ENCODE results near the gene GLI3.

The GLI3 gene

DNA sequence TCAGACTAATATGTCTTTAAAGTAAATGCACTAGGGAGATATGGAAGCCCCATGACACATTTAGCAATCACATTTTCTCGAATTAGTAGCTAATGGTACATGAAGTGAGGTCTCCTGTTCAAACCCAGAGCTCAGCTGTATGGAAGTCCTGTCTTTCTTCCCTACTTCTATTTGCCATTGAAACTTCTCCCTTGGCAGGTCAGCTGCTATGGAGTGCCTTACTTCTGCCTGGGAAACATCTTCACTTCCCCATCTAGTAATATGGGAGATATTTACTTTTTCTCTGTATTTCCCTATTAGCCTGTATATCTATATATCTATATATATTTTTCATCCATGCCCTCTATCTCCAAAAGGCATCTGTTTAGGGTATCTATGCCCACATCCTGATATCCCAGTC is 308.8 kb downstream of the GLI3 start:
- H3K14ac ChIP-seq (ENCODE audit: low read length): no peak overlapping the region

DNA sequence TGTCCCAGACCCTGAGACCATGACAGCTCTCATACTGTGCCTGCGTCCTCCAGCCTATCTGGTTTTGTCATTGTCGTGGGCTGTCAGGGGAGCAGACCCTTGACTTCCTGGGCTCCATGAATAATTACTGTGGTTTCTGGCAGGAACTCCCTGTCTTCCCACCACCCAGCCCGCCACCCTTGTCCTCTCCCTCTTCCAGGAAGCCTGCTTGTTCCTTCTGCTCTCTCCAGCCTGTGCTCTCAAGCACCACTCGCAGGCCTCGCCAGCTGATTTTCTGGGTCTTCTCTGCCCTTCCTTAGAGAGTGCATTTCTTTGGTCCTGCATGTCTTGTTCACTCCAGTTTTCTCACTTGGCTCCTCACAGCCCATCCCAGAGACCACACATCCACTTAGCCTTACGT is 309.6 kb downstream of the GLI3 start:
- Histone ChIP-seq H3K4me3 (ENCODE audit: low read depth, low read length) (no peak overlapping the region), H3K79me1 (ENCODE audit: low read length) (peaks cover 3% of the 10 kb centered on the region), H3K4me2 (ENCODE audit: low read length) (no peak overlapping the region), H4K12ac (ENCODE audit: low read depth, low read length) (no peak overlapping the region), H3K23ac (ENCODE audit: low read length) (no peak overlapping the region), H2BK12ac (ENCODE audit: low read length) (peak overlapping the region; percentile 33), H3K18ac (ENCODE audit: low read length) (no peak overlapping the region), H2AK5ac (ENCODE audit: low read length) (peak overlapping the region; percentile 9), H4K91ac (ENCODE audit: low read depth, low read length) (no peak overlapping the region), H2BK120ac (ENCODE audit: insufficient read depth, low read length, poor library complexity) (no peak overlapping the region), H2BK5ac (ENCODE audit: low read depth, low read length, poor library complexity) (no peak overlapping the region), H3K36me3 (ENCODE audit: control insufficient read depth in 1 of 2, insufficient read depth in 2 of 2, low read length in 2 of 2) (no peaks in the 10 kb centered on the region), H3K4me1 (ENCODE audit: control insufficient read depth in 1 of 2, insufficient read depth in 2 of 2, low read length in 2 of 2) (peaks cover 0 to 2% of the 10 kb centered on the region in 2 experiments), H3K27me3 (ENCODE audit: insufficient read depth, low read length) (no peaks in the 10 kb centered on the region), H3K9ac (ENCODE audit: low read length) (no peak overlapping the region), H3K14ac (ENCODE audit: low read length) (no peak overlapping the region), H2AFZ (ENCODE audit: insufficient read depth, low read length, poor library complexity) (peak overlapping the region; percentile 25), H3K27ac (ENCODE audit: low read depth, low read length) (no peak overlapping the region), H3K4ac (ENCODE audit: low read depth, low read length) (no peak overlapping the region), H3K9me3 (ENCODE audit: insufficient read depth, low read depth, low read length) (no peaks in the 10 kb centered on the region), H4K8ac (ENCODE audit: low read depth, low read length) (no peak overlapping the region), H3K79me2 (ENCODE audit: control insufficient read depth, insufficient read depth, low read length, poor library complexity) (no peaks in the 10 kb centered on the region)
- WGBS (ENCODE audit: extremely low coverage, insufficient coverage, insufficient read length): no CpG with 5 or more reads among the region's 6 CpGs
- DNase-seq: no peak

More for the DNA sequence above, 308.8 kb downstream of the GLI3 start:
- DNase-seq: no peak
- Histone ChIP-seq H3K4me2 (ENCODE audit: low read length) (no peak overlapping the region), H3K36me3 (ENCODE audit: control insufficient read depth in 1 of 2, insufficient read depth in 2 of 2, low read length in 2 of 2) (no peaks in the 10 kb centered on the region), H2BK5ac (ENCODE audit: low read depth, low read length, poor library complexity) (no peak overlapping the region), H3K23ac (ENCODE audit: low read length) (no peak overlapping the region), H3K27me3 (ENCODE audit: insufficient read depth, low read length) (no peaks in the 10 kb centered on the region), H2AFZ (ENCODE audit: insufficient read depth, low read length, poor library complexity) (no peak overlapping the region), H2AK5ac (ENCODE audit: low read length) (no peak overlapping the region), H3K79me2 (ENCODE audit: control insufficient read depth, insufficient read depth, low read length, poor library complexity) (no peaks in the 10 kb centered on the region), H4K91ac (ENCODE audit: low read depth, low read length) (no peak overlapping the region), H4K8ac (ENCODE audit: low read depth, low read length) (no peak overlapping the region), H3K4me3 (ENCODE audit: low read depth, low read length) (no peak overlapping the region), H4K12ac (ENCODE audit: low read depth, low read length) (no peak overlapping the region), H3K79me1 (ENCODE audit: low read length) (peaks cover 3% of the 10 kb centered on the region), H3K4ac (ENCODE audit: low read depth, low read length) (no peak overlapping the region), H2BK12ac (ENCODE audit: low read length) (no peak overlapping the region), H3K9me3 (ENCODE audit: insufficient read depth, low read depth, low read length) (no peaks in the 10 kb centered on the region), H3K4me1 (ENCODE audit: control insufficient read depth in 1 of 2, insufficient read depth in 2 of 2, low read length in 2 of 2) (peaks cover 0 to 2% of the 10 kb centered on the region in 2 experiments), H3K9ac (ENCODE audit: low read length) (no peak overlapping the region), H3K18ac (ENCODE audit: low read length) (no peak overlapping the region), H3K27ac (ENCODE audit: low read depth, low read length) (no peak overlapping the region), H2BK120ac (ENCODE audit: insufficient read depth, low read length, poor library complexity) (no peak overlapping the region)
- no CpG with 5 or more reads among the region's 1 CpG for WGBS (ENCODE audit: extremely low coverage, insufficient coverage, insufficient read length)

DNA sequence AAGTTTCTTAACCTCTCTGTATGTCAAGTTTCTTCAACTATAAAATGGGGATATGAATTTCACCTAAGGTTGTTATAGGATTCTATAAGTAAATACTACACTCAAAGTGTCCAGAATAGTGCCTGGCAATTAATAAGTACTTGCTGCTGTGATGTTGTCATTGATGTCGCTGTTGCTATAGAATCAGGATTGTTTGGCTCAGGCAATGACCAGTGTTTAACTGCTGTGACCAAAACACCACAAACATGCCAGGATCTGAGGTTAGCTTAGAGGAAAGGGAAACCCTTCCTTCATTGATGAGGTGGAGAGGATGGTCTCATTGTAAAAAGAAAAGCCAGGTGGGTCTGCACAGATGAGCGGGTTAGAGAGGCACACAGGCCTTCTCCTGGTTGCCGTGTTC is 311.1 kb downstream of the GLI3 start:
- Histone ChIP-seq H2AFZ (ENCODE audit: insufficient read depth, low read length, poor library complexity) (no peak overlapping the region), H3K36me3 (ENCODE audit: control insufficient read depth in 1 of 2, insufficient read depth in 2 of 2, low read length in 2 of 2) (no peaks in the 10 kb centered on the region), H2AK5ac (ENCODE audit: low read length) (no peak overlapping the region), H2BK12ac (ENCODE audit: low read length) (no peak overlapping the region), H2BK120ac (ENCODE audit: insufficient read depth, low read length, poor library complexity) (no peak overlapping the region), H3K4ac (ENCODE audit: low read depth, low read length) (no peak overlapping the region), H4K8ac (ENCODE audit: low read depth, low read length) (no peak overlapping the region), H3K27ac (ENCODE audit: low read depth, low read length) (no peak overlapping the region), H4K12ac (ENCODE audit: low read depth, low read length) (no peak overlapping the region), H3K23ac (ENCODE audit: low read length) (no peak overlapping the region), H3K18ac (ENCODE audit: low read length) (no peak overlapping the region), H3K4me3 (ENCODE audit: low read depth, low read length) (no peak overlapping the region), H3K79me1 (ENCODE audit: low read length) (peaks cover 3% of the 10 kb centered on the region), H3K79me2 (ENCODE audit: control insufficient read depth, insufficient read depth, low read length, poor library complexity) (no peaks in the 10 kb centered on the region), H3K27me3 (ENCODE audit: insufficient read depth, low read length) (no peaks in the 10 kb centered on the region), H3K4me2 (ENCODE audit: low read length) (no peak overlapping the region), H4K91ac (ENCODE audit: low read depth, low read length) (no peak overlapping the region), H3K9ac (ENCODE audit: low read length) (no peak overlapping the region), H3K14ac (ENCODE audit: low read length) (no peak overlapping the region), H3K9me3 (ENCODE audit: insufficient read depth, low read depth, low read length) (no peaks in the 10 kb centered on the region), H3K4me1 (ENCODE audit: control insufficient read depth in 1 of 2, insufficient read depth in 2 of 2, low read length in 2 of 2) (peaks cover 0 to 2% of the 10 kb centered on the region in 2 experiments), H2BK5ac (ENCODE audit: low read depth, low read length, poor library complexity) (no peak overlapping the region)
- WGBS (ENCODE audit: extremely low coverage, insufficient coverage, insufficient read length): no CpG with 5 or more reads among the region's 3 CpGs
- DNase-seq: no peak

DNA sequence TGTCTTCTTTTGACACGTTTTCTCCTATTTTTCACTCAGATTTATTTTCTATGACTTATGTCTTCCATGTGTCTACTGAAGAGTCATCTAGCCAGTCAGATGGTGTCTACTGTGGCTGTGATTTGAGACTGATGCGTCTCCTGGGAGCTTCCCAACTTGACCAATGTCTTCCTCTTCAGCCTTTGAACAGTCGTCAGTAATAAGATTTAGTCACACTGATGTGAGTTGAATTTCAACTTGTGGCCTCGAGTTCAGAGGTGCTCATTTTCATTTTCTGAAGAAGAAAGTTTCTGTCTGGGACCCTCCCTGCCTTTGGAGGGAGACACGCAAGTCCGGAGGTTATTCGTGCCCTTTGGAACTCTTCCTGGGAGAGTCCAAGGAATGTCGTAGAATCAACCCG is 312.2 kb downstream of the GLI3 start:
- Histone ChIP-seq H3K27ac (ENCODE audit: low read depth, low read length) (no peak overlapping the region), H3K4ac (ENCODE audit: low read depth, low read length) (no peak overlapping the region), H3K9ac (ENCODE audit: low read length) (no peak overlapping the region), H2AFZ (ENCODE audit: insufficient read depth, low read length, poor library complexity) (no peak overlapping the region), H3K9me3 (ENCODE audit: insufficient read depth, low read depth, low read length) (no peaks in the 10 kb centered on the region), H4K8ac (ENCODE audit: low read depth, low read length) (no peak overlapping the region), H3K14ac (ENCODE audit: low read length) (no peak overlapping the region), H3K4me2 (ENCODE audit: low read length) (no peak overlapping the region), H3K18ac (ENCODE audit: low read length) (no peak overlapping the region), H3K79me2 (ENCODE audit: control insufficient read depth, insufficient read depth, low read length, poor library complexity) (no peaks in the 10 kb centered on the region), H3K4me3 (ENCODE audit: low read depth, low read length) (no peak overlapping the region), H3K23ac (ENCODE audit: low read length) (no peak overlapping the region), H3K36me3 (ENCODE audit: control insufficient read depth in 1 of 2, insufficient read depth in 2 of 2, low read length in 2 of 2) (no peaks in the 10 kb centered on the region), H4K91ac (ENCODE audit: low read depth, low read length) (no peak overlapping the region), H2BK12ac (ENCODE audit: low read length) (no peak overlapping the region), H3K27me3 (ENCODE audit: insufficient read depth, low read length) (no peaks in the 10 kb centered on the region), H2BK120ac (ENCODE audit: insufficient read depth, low read length, poor library complexity) (no peak overlapping the region), H2BK5ac (ENCODE audit: low read depth, low read length, poor library complexity) (no peak overlapping the region), H4K12ac (ENCODE audit: low read depth, low read length) (no peak overlapping the region), H2AK5ac (ENCODE audit: low read length) (no peak overlapping the region), H3K4me1 (ENCODE audit: control insufficient read depth in 1 of 2, insufficient read depth in 2 of 2, low read length in 2 of 2) (peaks cover 0 to 2% of the 10 kb centered on the region in 2 experiments), H3K79me1 (ENCODE audit: low read length) (peaks cover 3% of the 10 kb centered on the region)
- DNase-seq: no peak
- WGBS (ENCODE audit: extremely low coverage, insufficient coverage, insufficient read length): no CpG with 5 or more reads among the region's 9 CpGs
